NCI-H2171 (cell line): ENCODE measurements around the gene FGF14.
"Not testable (repeated sequence)": the region's sequence is repeated elsewhere in the genome, so short reads cannot be mapped to it uniquely, and the experiment has no call there.

Source experiments
- DNase-seq: peaks from one replicate; lab custom pipeline; 2025; lab: John Stamatoyannopoulos, UW

The FGF14 gene

GRCh38 chr13:102040812-102041211 lies 361.0 kb downstream of the FGF14 start:
- no peak for DNase-seq

DNA sequence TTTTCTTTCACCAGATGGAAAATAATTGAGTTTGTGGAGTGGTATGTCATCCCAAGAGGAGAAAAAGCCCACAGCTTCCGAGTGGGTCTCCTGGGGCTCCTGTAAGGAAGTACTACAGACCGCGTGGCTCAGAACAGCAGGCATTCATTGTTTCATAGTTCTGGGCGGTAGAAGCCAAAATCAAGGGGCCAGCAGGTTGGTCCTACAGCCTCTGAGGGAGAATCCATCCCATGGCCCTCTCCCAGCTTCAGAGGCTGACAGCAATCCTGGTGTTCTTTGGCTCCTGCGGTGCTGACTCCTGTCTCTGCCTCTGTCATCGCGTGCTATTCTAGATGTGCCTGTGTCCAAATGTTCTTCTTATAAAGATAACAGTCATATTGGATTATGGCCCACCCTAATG lies 362.6 kb downstream of the FGF14 start:
- DNase-seq, result no peak

GRCh38 chr13:102038787-102039186 lies 363.1 kb downstream of the FGF14 start:
- no peak for DNase-seq

- DNase-seq, result no peak
Measured at GRCh38 chr13:102035969-102036368, 365.9 kb downstream of the FGF14 start.

GRCh38 chr13:102033857-102034331 lies 368.0 kb downstream of the FGF14 start:
- peak; percentile 56 for DNase-seq

- DNase-seq, result no peak
Measured at GRCh38 chr13:102033386-102033785, 368.5 kb downstream of the FGF14 start.

GRCh38 chr13:102028868-102029267 lies 373.0 kb downstream of the FGF14 start:
- DNase-seq, result no peak

GRCh38 chr13:102028206-102028605 lies 373.6 kb downstream of the FGF14 start:
- no peak for DNase-seq

GRCh38 chr13:102021777-102022176 lies 380.1 kb downstream of the FGF14 start:
- no peak for DNase-seq

DNA sequence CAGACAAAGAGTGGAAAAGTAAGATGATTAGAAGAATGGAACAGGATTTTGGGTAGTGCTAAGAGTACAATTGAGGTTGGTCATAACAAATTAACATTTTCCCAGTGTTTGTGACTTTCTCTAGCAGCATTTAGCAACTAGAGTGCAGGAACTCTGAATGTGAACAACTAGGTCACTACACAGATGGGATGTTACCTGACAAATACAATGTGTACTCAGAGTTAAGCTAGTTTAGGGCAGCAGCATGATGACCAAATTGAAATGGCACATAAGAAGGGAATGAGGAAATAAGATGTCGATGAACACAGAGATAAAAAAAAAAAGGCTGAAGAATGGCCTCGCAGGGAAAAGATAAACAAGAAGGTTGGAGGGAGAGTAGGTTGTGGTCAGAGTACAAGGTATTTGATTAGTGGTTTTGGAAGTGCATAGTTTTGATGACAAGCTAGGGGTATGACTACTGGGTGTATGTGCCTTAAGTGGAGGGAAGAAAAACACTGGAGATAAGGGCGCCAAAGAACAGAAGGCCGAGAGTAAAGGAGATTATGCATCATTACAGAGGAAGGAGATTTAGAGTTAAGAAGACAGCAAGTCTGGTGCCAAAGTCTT lies 381.1 kb downstream of the FGF14 start:
- no peak for DNase-seq

- DNase-seq, result no peak
Measured at GRCh38 chr13:102018716-102019115, 383.1 kb downstream of the FGF14 start.

DNA sequence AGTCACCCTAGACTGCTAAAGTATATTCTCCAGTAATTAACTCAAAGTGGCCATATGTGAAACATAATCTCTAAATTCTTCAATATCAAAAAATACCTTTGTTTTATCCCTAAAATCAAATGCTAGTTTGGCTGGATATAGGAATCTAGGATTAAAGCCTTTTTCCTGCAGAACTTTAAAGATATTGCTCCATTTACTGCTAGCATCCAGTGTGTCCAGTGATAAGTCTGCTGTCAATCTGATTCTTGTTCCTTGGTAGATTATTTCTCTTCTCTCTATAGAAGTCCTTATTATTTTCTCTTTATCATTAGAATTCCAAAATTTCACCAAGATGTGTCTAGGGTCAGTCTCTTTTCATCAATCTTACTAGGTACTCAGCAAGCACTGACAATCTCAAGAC lies 384.6 kb downstream of the FGF14 start:
- no peak for DNase-seq

- DNase-seq, result no peak
Measured at GRCh38 chr13:102012299-102013293, 389.3 kb downstream of the FGF14 start.

DNA sequence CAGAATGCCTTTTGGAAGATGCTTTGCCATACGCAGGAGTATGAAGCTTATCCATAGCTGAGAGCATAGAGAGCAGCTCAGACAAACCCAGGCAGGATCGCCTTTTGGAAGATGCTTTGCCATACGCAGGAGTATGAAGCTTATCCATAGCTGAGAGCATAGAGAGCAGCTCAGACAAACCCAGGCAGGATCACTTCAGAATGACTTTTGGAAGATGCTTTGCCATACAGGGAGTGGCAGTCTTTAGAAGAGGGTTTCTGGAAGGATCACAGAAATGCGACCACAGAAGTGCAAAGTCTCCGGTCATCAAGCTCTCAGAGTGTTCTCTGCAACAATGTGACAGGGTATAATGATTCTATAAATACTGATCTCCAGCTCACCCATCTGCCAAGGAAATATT lies 390.4 kb downstream of the FGF14 start:
- not testable (repeated sequence) for DNase-seq

GRCh38 chr13:102003848-102004570 lies 397.8 kb downstream of the FGF14 start:
- peak; percentile 37 for DNase-seq

- DNase-seq, result no peak
Measured at GRCh38 chr13:102002287-102002686, 399.6 kb downstream of the FGF14 start.

- DNase-seq, result no peak
Measured at GRCh38 chr13:102000764-102001163, 401.1 kb downstream of the FGF14 start.

GRCh38 chr13:101998129-101998528 lies 403.7 kb downstream of the FGF14 start:
- DNase-seq, result no peak

GRCh38 chr13:101996954-101997353 lies 404.9 kb downstream of the FGF14 start:
- DNase-seq, result no peak

GRCh38 chr13:101989798-101990350 lies 412.0 kb downstream of the FGF14 start:
- DNase-seq, result no peak

GRCh38 chr13:101988140-101988539 lies 413.7 kb downstream of the FGF14 start:
- DNase-seq, result no peak

DNA sequence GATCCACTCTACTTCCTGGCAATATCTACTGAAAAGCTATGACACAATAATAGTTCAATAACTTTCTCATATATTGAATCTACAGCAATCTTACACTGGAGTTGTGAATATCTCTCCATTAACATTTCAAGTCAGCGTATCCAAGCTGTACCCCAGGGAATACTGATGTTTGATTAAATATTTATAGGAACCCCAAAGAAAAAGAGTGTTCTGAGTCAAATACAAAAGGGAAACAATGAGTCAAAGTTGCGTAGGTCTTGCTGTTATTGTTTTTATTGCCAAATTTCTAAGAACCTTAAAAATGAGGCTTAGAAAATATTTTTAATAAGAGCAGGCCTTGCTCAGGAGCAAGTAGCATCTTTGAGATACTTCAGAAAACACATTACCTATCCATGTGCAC lies 415.5 kb downstream of the FGF14 start:
- DNase-seq, result no peak
